ENCODE measurements around the gene CPE.

CPE gene

GRCh38 chr4:165470009-165470408 is 91.2 kb downstream of the CPE start:
- H3K9me3 ChIP-seq (ENCODE audit: low read length), result peaks cover 16% of the 10 kb centered on the region
- no peak overlapping the region for H2AFZ ChIP-seq (ENCODE audit: low read length)
- no peak overlapping the region for H3K9ac ChIP-seq (ENCODE audit: low read length)
- H3K4me1 ChIP-seq (ENCODE audit: insufficient read depth, low read length, severe bottlenecking), result no peaks in the 10 kb centered on the region
- no peaks in the 10 kb centered on the region for H3K79me2 ChIP-seq (ENCODE audit: insufficient read depth, low read length)
- H3K4me3 ChIP-seq (ENCODE audit: low read depth, low read length, poor library complexity, severe bottlenecking), result no peak overlapping the region
- H3K36me3 ChIP-seq (ENCODE audit: insufficient read depth, low read length), result no peaks in the 10 kb centered on the region
- H3F3A ChIP-seq (ENCODE audit: insufficient read depth, low read length), result no peaks in the 10 kb centered on the region
- no peak overlapping the region for H3K4me2 ChIP-seq (ENCODE audit: low read length)
- no peaks in the 10 kb centered on the region for H3K9me2 ChIP-seq (ENCODE audit: low read depth, low read length)
- H3K27me3 ChIP-seq (ENCODE audit: insufficient read depth, low read length), result no peaks in the 10 kb centered on the region
- no peak overlapping the region for H3K27ac ChIP-seq (ENCODE audit: low read depth, low read length, poor library complexity, severe bottlenecking)
- TF ChIP-seq EZH2 (IDR thresholded peaks at IDR 0.05; ENCODE audit: borderline replicate concordance, low read length), result no peak
- TF ChIP-seq, protein P1, sequence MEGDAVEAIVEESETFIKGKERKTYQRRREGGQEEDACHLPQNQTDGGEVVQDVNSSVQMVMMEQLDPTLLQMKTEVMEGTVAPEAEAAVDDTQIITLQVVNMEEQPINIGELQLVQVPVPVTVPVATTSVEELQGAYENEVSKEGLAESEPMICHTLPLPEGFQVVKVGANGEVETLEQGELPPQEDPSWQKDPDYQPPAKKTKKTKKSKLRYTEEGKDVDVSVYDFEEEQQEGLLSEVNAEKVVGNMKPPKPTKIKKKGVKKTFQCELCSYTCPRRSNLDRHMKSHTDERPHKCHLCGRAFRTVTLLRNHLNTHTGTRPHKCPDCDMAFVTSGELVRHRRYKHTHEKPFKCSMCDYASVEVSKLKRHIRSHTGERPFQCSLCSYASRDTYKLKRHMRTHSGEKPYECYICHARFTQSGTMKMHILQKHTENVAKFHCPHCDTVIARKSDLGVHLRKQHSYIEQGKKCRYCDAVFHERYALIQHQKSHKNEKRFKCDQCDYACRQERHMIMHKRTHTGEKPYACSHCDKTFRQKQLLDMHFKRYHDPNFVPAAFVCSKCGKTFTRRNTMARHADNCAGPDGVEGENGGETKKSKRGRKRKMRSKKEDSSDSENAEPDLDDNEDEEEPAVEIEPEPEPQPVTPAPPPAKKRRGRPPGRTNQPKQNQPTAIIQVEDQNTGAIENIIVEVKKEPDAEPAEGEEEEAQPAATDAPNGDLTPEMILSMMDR (IDR thresholded peaks at IDR 0.05; ENCODE audit: low read length), result no peak
- no peaks in the 10 kb centered on the region for H4K20me1 ChIP-seq (ENCODE audit: insufficient read depth, low read length)

- H3K79me2 ChIP-seq (ENCODE audit: insufficient read depth, low read length), result no peaks in the 10 kb centered on the region
- H3K9me3 ChIP-seq (ENCODE audit: low read length), result peaks cover 16% of the 10 kb centered on the region
- H3K27me3 ChIP-seq (ENCODE audit: insufficient read depth, low read length), result no peaks in the 10 kb centered on the region
- H3K27ac ChIP-seq (ENCODE audit: low read depth, low read length, poor library complexity, severe bottlenecking), result no peak overlapping the region
- H3F3A ChIP-seq (ENCODE audit: insufficient read depth, low read length), result no peaks in the 10 kb centered on the region
- no peaks in the 10 kb centered on the region for H4K20me1 ChIP-seq (ENCODE audit: insufficient read depth, low read length)
- H2AFZ ChIP-seq (ENCODE audit: low read length), result no peak overlapping the region
- no peaks in the 10 kb centered on the region for H3K36me3 ChIP-seq (ENCODE audit: insufficient read depth, low read length)
- no peak overlapping the region for H3K4me2 ChIP-seq (ENCODE audit: low read length)
- no peak overlapping the region for H3K4me3 ChIP-seq (ENCODE audit: low read depth, low read length, poor library complexity, severe bottlenecking)
- H3K9ac ChIP-seq (ENCODE audit: low read length), result no peak overlapping the region
- no peaks in the 10 kb centered on the region for H3K9me2 ChIP-seq (ENCODE audit: low read depth, low read length)
- no peak for TF ChIP-seq EZH2 (IDR thresholded peaks at IDR 0.05; ENCODE audit: borderline replicate concordance, low read length)
- TF ChIP-seq, protein P1 (IDR thresholded peaks at IDR 0.05; ENCODE audit: low read length), result no peak
- no peaks in the 10 kb centered on the region for H3K4me1 ChIP-seq (ENCODE audit: insufficient read depth, low read length, severe bottlenecking)
These were observed 94.3 kb downstream of the CPE start for GRCh38 chr4:165472943-165473676.

DNA sequence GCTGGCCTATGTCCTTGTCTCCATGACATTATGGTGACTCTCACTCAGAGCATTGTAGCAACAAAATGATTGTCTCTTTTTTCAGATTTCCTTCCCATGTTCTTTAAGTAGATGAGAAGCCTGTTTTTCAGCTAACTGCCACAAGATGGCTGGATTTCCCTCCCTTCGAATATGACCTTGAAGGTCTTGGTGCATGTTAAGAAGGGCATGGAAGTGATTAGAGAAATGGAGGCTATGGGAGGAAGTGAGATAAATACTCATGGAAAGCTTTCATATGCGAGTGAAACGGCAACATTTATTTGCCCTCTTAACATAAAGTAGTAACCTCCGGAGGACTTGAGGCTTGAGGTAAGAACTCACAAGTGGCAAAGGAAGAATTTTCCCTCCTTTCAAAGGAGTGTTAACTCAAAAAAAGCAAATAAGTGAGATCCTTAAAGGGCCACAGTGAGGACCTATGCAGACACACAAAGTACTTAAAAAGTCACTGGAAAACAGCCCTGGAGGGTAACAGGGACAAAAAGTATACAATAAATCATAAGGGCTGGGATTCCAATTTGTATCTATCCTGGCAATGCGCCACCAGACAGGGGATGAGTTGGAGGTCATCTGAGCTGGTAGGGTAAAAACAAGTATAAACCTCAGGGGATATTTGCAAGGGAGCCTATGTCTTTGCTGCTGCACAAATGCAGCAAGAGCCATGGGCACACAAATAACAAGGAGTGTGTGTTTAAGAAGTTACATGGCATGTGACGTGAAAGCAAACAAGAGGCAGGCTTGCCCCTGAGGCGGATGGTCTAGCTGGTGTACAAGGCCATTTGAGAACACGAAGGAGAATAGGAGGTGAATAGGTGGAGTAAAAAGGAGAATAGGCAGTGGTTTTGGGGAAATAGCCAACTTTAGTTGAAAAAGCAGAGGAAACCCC is 96.2 kb downstream of the CPE start:
- H3K9me3 ChIP-seq (ENCODE audit: low read length), result peaks cover 16% of the 10 kb centered on the region
- H3F3A ChIP-seq (ENCODE audit: insufficient read depth, low read length), result no peaks in the 10 kb centered on the region
- H3K9me2 ChIP-seq (ENCODE audit: low read depth, low read length), result no peaks in the 10 kb centered on the region
- H3K9ac ChIP-seq (ENCODE audit: low read length), result no peak overlapping the region
- H3K4me3 ChIP-seq (ENCODE audit: low read depth, low read length, poor library complexity, severe bottlenecking), result no peak overlapping the region
- H3K36me3 ChIP-seq (ENCODE audit: insufficient read depth, low read length), result no peaks in the 10 kb centered on the region
- no peaks in the 10 kb centered on the region for H4K20me1 ChIP-seq (ENCODE audit: insufficient read depth, low read length)
- no peak overlapping the region for H3K4me2 ChIP-seq (ENCODE audit: low read length)
- no peak overlapping the region for H2AFZ ChIP-seq (ENCODE audit: low read length)
- H3K79me2 ChIP-seq (ENCODE audit: insufficient read depth, low read length), result no peaks in the 10 kb centered on the region
- H3K4me1 ChIP-seq (ENCODE audit: insufficient read depth, low read length, severe bottlenecking), result no peaks in the 10 kb centered on the region
- no peaks in the 10 kb centered on the region for H3K27me3 ChIP-seq (ENCODE audit: insufficient read depth, low read length)
- TF ChIP-seq, protein P1 (IDR thresholded peaks at IDR 0.05; ENCODE audit: low read length), result no peak
- no peak for TF ChIP-seq EZH2 (IDR thresholded peaks at IDR 0.05; ENCODE audit: borderline replicate concordance, low read length)
- H3K27ac ChIP-seq (ENCODE audit: low read depth, low read length, poor library complexity, severe bottlenecking), result no peak overlapping the region

All from OCI-LY1 (cell line).